SK-N-SH treated with all-trans-retinoic acid at 6 μM for 48 hours (cell line): ENCODE data around the gene FAM174A.
A peak's percentile ranks its signal among the peaks of the same experiment; 100 is the strongest.

Experiments used
- ATAC-seq: fragments of 200-7000 bp; cut with Tn5 transposase; 3 replicates; pipeline ENCODE4 v1.9.1; 2020; ENCODE audit warnings: mild to moderate bottlenecking, moderate library complexity
- ARNTL ChIP-seq: fragments of 450-650 bp; formaldehyde crosslinking; IDR thresholded peaks from 2 replicates; pipeline ENCODE4 v1.5.0; 2020; ENCODE audit warnings: low read depth, mild to moderate bottlenecking, moderate library complexity, borderline replicate concordance
- BACH2 ChIP-seq: fragments of 250-450 bp; sonication (Bioruptor Pico); IDR thresholded peaks from 2 replicates; pipeline ENCODE4 v1.9.0; 2021; ENCODE audit warnings: mild to moderate bottlenecking, borderline replicate concordance
- CREB5 ChIP-seq: fragments of 250-450 bp; sonication (Bioruptor Pico); IDR thresholded peaks from 2 replicates; pipeline ENCODE4 v1.5.1; 2020; ENCODE audit warnings: low read depth, mild to moderate bottlenecking, moderate library complexity
- CSDC2 ChIP-seq: fragments of 250-450 bp; sonication (Bioruptor Pico); IDR thresholded peaks from 2 replicates; pipeline ENCODE4 v1.5.0; 2020; ENCODE audit warnings: mild to moderate bottlenecking, moderate library complexity
- ESRRG ChIP-seq: fragments of 250-450 bp; sonication (Bioruptor Pico); IDR thresholded peaks from 2 replicates; pipeline ENCODE4 v1.6.1; 2021; ENCODE audit warnings: mild to moderate bottlenecking
- GLIS3 ChIP-seq: fragments of 250-450 bp; sonication (Bioruptor Pico); IDR thresholded peaks from 2 replicates; pipeline ENCODE4 v1.5.0; 2020; ENCODE audit warnings: mild to moderate bottlenecking, moderate library complexity
- ISL1 ChIP-seq: fragments of 250-450 bp; sonication (Bioruptor Pico); IDR thresholded peaks from 2 replicates; pipeline ENCODE4 v2.1.2; 2022; ENCODE audit warnings: mild to moderate bottlenecking, moderate library complexity
- OSR1 ChIP-seq: fragments of 250-450 bp; sonication (Bioruptor Pico); IDR thresholded peaks from 2 replicates; pipeline ENCODE4 v1.8.0; 2022; ENCODE audit warnings: moderate library complexity, mild to moderate bottlenecking, inconsistent platforms
- PATZ1 ChIP-seq: fragments of 250-450 bp; sonication (Bioruptor Pico); IDR thresholded peaks from 2 replicates; pipeline ENCODE4 v1.8.0; 2020; ENCODE audit warnings: mild to moderate bottlenecking, moderate library complexity, borderline replicate concordance
- POU6F1 ChIP-seq: fragments of 250-450 bp; sonication (Bioruptor Pico); IDR thresholded peaks from 2 replicates; pipeline ENCODE4 v1.8.0; 2021; ENCODE audit warnings: low read depth, mild to moderate bottlenecking, moderate library complexity, borderline replicate concordance
- RARB ChIP-seq: fragments of 250-450 bp; sonication (Bioruptor Pico); IDR thresholded peaks from 2 replicates; pipeline ENCODE4 v1.8.0; 2021; ENCODE audit warnings: mild to moderate bottlenecking, moderate library complexity
- SNAI2 ChIP-seq: fragments of 250-450 bp; sonication (Bioruptor Pico); IDR thresholded peaks from 2 replicates; pipeline ENCODE4 v1.5.0; 2020; ENCODE audit warnings: mild to moderate bottlenecking, moderate library complexity
- TCF4 ChIP-seq: fragments of 250-450 bp; sonication (Bioruptor Pico); IDR thresholded peaks from 2 replicates; pipeline ENCODE4 v1.8.0; 2021; ENCODE audit warnings: mild to moderate bottlenecking, moderate library complexity, borderline replicate concordance
- TOX ChIP-seq: fragments of 250-450 bp; sonication (Bioruptor Pico); IDR thresholded peaks from 2 replicates; pipeline ENCODE4 v1.8.0; 2021; ENCODE audit warnings: mild to moderate bottlenecking, moderate library complexity, borderline replicate concordance
- TSHZ2 ChIP-seq: fragments of 250-450 bp; sonication (Bioruptor Pico); IDR thresholded peaks from 2 replicates; pipeline ENCODE4 v1.5.0; 2020; ENCODE audit warnings: mild to moderate bottlenecking, moderate library complexity
- ZC3H10 ChIP-seq: fragments of 250-450 bp; sonication (Bioruptor Pico); IDR thresholded peaks from 2 replicates; pipeline ENCODE4 v1.5.1; 2021; ENCODE audit warnings: mild to moderate bottlenecking, moderate library complexity
- ZFP3 ChIP-seq: fragments of 250-450 bp; sonication (Bioruptor Pico); IDR thresholded peaks from 2 replicates; pipeline ENCODE4 v1.5.0; 2020; ENCODE audit warnings: mild to moderate bottlenecking, moderate library complexity
- ZFP30 ChIP-seq: fragments of 450-650 bp; formaldehyde crosslinking; IDR thresholded peaks from 2 replicates; pipeline ENCODE4 v1.5.0; 2022; ENCODE audit warnings: mild to moderate bottlenecking, moderate library complexity
- ZNF565 ChIP-seq: fragments of 450-650 bp; formaldehyde crosslinking; conservative IDR thresholded peaks from 2 replicates; pipeline ENCODE4 v1.5.0; 2020; ENCODE audit warnings: low read depth, mild to moderate bottlenecking, moderate library complexity
- ZNF70 ChIP-seq: fragments of 450-650 bp; formaldehyde crosslinking; IDR thresholded peaks from 2 replicates; pipeline ENCODE4 v1.5.0; 2020; ENCODE audit warnings: mild to moderate bottlenecking, moderate library complexity
- ZNF8 ChIP-seq: fragments of 450-650 bp; formaldehyde crosslinking; IDR thresholded peaks from 2 replicates; pipeline ENCODE4 v1.5.0; 2020; ENCODE audit warnings: mild to moderate bottlenecking, moderate library complexity

FAM174A gene

GRCh38 chr5:100577506-100577905, 42.3 kb downstream of the FAM174A start:
- no peak for ATAC-seq
- TF ChIP-seq OSR1 (CRISPR knock-in tag) (no peak), POU6F1 (CRISPR knock-in tag) (no peak), ZFP30 (CRISPR knock-in tag) (no peak), ZC3H10 (no peak), BACH2 (CRISPR knock-in tag) (no peak)

- ATAC-seq: no peak
- TF ChIP-seq CSDC2 (CRISPR knock-in tag) (no peak), OSR1 (CRISPR knock-in tag) (no peak), ZNF70 (CRISPR knock-in tag) (no peak)
These were observed 48.9 kb downstream of the FAM174A start for GRCh38 chr5:100584069-100584468.

- no peak for ATAC-seq
- 0 out of 2 replicates have a peak, but pooled peaks have one; percentile 22 for TF ChIP-seq TCF4 (CRISPR knock-in tag)
- no peak for TF ChIP-seq SNAI2
These were observed 49.7 kb downstream of the FAM174A start for GRCh38 chr5:100584889-100585288.

GRCh38 chr5:100590867-100591266, 55.7 kb downstream of the FAM174A start:
- TF ChIP-seq TCF4 (CRISPR knock-in tag) (no peak), ZNF70 (CRISPR knock-in tag) (no peak), RARB (CRISPR knock-in tag) (no peak), ZNF565 (CRISPR knock-in tag) (no peak), ZFP30 (CRISPR knock-in tag) (no peak), ARNTL (CRISPR knock-in tag) (no peak), GLIS3 (CRISPR knock-in tag) (no peak), ZFP3 (no peak), ZNF8 (CRISPR knock-in tag) (no peak), ESRRG (no peak)
- no peak for ATAC-seq

- TF ChIP-seq GLIS3 (CRISPR knock-in tag): no peak
- TF ChIP-seq ZC3H10: peak; percentile 27; the same call in 1 of the 2 replicates
- no peak for TF ChIP-seq ESRRG
- TF ChIP-seq TCF4 (CRISPR knock-in tag): no peak
- TF ChIP-seq POU6F1 (CRISPR knock-in tag): no peak
- no peak for TF ChIP-seq ZNF8 (CRISPR knock-in tag)
- TF ChIP-seq PATZ1 (CRISPR knock-in tag): peak; percentile 64; the same call in 1 of the 2 replicates
- TF ChIP-seq ZNF70 (CRISPR knock-in tag): no peak
- TF ChIP-seq RARB (CRISPR knock-in tag): no peak
- no peak for TF ChIP-seq CREB5 (CRISPR knock-in tag)
- TF ChIP-seq ZFP30 (CRISPR knock-in tag): no peak
- no peak for TF ChIP-seq ISL1 (CRISPR knock-in tag)
- TF ChIP-seq TSHZ2: no peak
- peak; percentile 63; the same call in 1 of the 2 replicates for TF ChIP-seq TOX (CRISPR knock-in tag)
These were observed 60.1 kb downstream of the FAM174A start for GRCh38 chr5:100595152-100595811.

More at GRCh38 chr5:100595152-100595811, 60.1 kb downstream of the FAM174A start:
- peak; percentile 100 for ATAC-seq
